SKM-1 (cell line): ENCODE measurements around the gene KCNMA1.

Source experiments
- DNase-seq: peaks from one replicate; lab custom pipeline; 2025; ENCODE audit not compliant: unreplicated experiment; lab: John Stamatoyannopoulos, UW

Gene KCNMA1

GRCh38 chr10:77378366-77379349, 258.9 kb downstream of the KCNMA1 start:
- no peak for DNase-seq

- DNase-seq, result no peak
These were observed 259.8 kb downstream of the KCNMA1 start for GRCh38 chr10:77377678-77378352.

GRCh38 chr10:77377034-77377433, 260.6 kb downstream of the KCNMA1 start:
- no peak for DNase-seq

GRCh38 chr10:77374189-77374656, 263.4 kb downstream of the KCNMA1 start:
- DNase-seq, result no peak

- DNase-seq, result no peak
These were observed 265.5 kb downstream of the KCNMA1 start for GRCh38 chr10:77371848-77372799.

DNA sequence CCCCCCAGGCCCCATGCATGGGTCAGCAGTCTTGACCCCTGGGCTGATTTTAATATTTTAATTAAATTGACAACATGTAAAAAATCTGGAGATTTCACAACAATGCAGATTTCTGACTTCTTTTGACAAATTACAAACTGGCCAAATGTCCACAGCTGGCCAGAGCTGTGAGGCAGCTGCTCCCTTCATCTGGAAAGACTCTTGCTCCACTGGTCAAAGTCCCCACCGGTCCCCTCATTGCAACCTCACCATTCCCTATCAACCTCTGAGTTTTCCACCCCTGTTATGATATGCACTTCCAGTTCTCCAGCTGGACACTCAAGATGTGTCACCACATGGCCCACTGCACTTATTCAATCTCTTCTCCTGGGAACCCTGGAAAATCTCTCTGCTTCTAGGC, 266.2 kb downstream of the KCNMA1 start:
- no peak for DNase-seq

DNA sequence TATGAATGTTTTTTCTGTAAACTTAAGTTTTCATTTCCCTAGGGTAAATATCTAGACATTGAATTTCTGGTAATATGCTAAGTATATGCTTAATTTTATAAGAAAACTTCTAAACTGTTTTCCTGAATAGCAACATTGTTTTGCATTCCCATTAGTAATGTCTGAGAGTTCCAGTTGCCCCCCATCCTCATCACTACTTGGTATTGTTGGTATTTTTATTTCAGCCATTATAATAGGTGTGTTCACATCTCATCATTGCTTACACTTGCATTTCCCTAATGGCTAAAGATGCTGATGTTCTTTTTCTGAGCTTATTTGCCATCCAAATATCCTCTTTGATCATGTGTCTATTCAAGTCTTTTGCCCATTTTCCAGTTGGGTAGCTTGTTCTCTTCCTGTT, 269.6 kb downstream of the KCNMA1 start:
- DNase-seq, result no peak

- DNase-seq, result no peak
These were observed 274.4 kb downstream of the KCNMA1 start for GRCh38 chr10:77363210-77363609.

DNA sequence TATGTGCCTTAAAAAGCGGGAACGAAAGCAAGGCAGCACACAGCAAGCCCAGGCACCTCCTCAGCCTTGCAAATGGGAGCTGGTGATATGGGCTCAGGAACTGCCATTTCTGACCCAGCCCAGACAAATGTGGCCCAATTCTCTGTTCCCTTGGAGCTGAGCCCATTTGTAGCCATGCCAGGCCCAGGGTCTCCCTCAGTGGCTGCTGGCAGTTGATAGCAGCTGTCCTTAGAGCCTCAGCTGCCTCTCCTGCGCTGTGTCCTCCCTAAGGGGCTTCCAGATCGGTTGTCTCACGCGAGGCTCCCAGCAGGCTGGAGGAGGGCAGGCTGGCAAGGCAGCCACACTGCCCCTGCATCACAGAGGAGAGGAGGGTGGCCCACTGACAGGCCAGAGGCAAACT, 275.8 kb downstream of the KCNMA1 start:
- DNase-seq, result no peak

- DNase-seq, result no peak
These were observed 276.2 kb downstream of the KCNMA1 start for GRCh38 chr10:77361426-77361825.

- no peak for DNase-seq
These were observed 276.8 kb downstream of the KCNMA1 start for GRCh38 chr10:77360835-77361234.

DNA sequence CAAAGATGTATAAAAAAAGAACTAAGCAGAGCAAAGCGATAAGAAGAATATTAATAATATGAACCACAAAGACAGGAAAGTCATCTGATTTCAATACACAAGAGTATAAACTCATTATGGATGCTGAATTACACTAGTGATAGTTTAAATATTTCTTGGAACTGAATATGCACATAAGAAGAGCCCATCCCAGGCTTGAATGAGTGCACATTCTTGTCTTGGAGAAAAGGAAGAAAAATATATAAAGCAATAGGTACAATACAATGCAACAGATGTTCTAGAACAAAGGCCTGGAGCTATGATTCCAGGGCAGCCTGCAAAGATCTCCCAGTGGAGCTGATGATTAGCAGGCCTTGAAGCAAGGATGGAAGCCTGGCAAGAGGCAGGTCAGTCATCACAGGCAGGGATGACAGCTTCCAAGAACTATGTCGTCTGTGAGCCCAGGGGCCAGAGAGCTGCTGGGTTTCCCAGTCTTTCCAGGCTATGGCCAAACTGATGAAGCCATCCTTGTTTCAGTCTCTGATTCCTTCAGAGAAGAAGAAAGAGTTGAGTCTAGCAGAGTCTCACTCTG, 277.6 kb downstream of the KCNMA1 start:
- DNase-seq, result no peak

DNA sequence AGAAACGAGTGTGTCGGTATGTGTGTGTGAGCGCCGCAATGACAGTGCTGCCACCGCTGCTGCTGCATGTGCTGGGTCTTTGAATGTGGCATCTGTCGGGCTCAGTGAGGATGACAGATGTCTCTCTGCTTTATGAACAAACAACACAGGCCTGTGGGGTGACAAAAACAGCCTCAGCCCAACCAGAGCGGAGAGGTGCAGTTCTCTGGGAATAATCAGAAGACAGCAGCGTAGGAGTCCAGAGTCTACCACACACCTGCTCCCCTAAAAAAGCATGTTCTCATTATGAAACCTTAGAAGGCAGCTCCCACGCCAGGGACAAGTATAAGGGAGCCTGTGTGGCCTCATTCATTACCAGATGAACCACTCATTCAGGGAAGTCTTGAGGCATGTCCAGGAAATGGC, 278.3 kb downstream of the KCNMA1 start:
- DNase-seq, result no peak

DNA sequence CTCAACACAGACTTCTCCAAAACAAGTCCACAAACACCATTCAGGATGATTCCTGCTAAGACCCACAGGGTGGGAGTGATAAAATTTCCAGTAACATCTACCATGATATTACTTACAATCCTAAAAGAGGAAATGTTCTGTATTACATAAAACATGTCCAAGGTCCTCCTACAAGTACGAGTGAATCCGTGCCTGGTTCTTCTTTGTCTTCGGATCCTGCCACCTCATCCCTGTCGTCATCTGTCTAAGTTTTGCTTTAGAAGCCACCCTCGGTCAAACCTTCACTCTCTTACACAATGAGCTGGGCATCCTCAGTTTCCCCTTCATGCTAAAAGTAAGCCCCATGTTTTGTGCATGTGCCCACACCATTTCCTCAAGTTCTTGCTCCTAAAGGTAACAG, 279.0 kb downstream of the KCNMA1 start:
- no peak for DNase-seq

DNA sequence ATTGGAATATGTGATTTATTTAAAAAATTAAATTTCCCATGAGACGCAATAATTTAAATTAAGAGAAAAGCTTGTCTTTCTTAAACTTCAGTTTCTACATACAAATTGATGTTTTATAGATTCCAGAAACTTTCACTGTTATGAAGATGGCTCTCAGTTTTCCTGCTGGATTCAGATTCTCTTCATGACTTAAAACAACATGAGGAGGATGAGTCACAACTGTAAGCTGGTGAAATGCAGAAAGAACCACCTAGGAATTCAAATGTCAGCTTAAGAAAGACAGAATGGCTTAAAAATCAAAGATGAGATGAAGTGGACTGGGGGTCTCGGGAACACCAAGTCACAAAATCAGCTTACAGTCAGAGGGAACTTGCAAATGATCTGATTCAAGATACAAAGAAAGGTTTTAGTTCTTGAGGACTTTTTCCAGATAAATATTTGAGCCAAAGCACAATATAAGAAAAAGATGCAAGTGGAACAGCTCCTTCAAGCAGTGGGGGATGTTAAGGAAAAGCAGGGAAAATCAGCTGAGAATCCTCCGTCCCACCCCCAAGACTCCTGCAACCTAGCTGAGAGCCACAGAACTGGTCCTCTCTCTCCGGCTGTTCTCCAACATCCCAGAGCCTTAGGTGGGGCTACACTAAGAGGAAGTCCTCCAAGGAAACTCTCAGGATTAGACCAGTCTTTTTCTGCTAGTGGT, 279.8 kb downstream of the KCNMA1 start:
- DNase-seq, result no peak

GRCh38 chr10:77357185-77357584, 280.4 kb downstream of the KCNMA1 start:
- no peak for DNase-seq

GRCh38 chr10:77355844-77356243, 281.8 kb downstream of the KCNMA1 start:
- DNase-seq, result no peak

DNA sequence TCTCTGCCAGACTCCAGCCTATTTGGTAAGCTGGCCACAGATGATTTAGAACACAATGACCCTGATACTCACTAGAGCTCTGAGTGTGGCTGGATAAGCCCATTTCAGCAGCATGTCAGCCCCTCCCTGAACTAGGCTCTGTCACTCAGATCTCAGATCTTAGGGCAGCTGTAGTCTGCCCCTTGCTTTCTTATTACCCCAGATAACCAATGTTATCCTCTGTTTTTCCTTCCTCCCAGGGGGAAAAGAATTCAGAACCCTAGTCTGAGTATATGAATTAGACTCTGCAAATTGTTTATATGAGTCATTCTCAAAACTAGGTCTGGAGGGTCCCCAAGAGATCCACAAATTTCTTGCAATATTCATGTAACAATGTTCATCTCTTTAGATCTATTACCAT, 286.2 kb downstream of the KCNMA1 start:
- DNase-seq, result no peak

DNA sequence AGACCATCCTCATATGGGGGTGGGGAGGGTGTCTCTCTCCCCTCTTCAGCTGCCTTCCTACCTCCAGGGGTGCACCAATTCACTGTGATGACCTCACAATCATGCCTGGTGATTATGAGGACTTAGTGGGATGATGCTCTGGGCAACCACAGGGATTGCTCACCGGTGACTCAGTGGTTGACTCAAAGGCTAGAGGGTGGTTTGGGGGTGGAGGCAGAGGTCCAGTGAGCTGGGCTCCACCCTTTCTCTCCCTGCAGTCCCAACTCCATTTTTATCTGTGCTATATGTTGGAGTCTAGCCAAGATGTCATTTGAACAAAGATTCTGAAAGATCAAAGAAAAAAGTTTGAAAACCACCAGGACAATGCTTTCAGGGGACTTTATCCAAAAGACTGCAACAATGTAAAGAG, 286.9 kb downstream of the KCNMA1 start:
- no peak for DNase-seq

- DNase-seq, result no peak
These were observed 287.5 kb downstream of the KCNMA1 start for GRCh38 chr10:77350134-77350533.
